H1 (cell line): ENCODE data around the gene FRMD4A. TPM values are rescaled to one million over a fixed set of nuclear protein-coding genes. Genes with fewer than 3 reads are reported as not detected.

ENCODE experiments used
- CTCF ChIA-PET: fragments of 300-600 bp; sonication (Branson Sonifier 250); formaldehyde crosslinking; loops from one replicate; lab custom pipeline; 2021; ENCODE audit not compliant: partially characterized antibody; lab: Charles Lee
- POLR2A ChIA-PET: fragments of 300-600 bp; sonication (Branson Sonifier 250); formaldehyde crosslinking; loops from one replicate; lab custom pipeline; 2021; ENCODE audit warnings: inconsistent platforms; ENCODE audit not compliant: partially characterized antibody; lab: Charles Lee
- DNase-seq, 2 experiments: peaks; one replicate each; pipeline versions ENCODE4 v3.0.0 to v3.0.0-alpha.2; 2010 to 2022; ENCODE audit warnings: low spot score in 2 of 2, low read depth in 1 of 2, mixed read lengths in 1 of 2
- FAIRE-seq: peaks from 2 replicates; lab custom pipeline; 2011; peaks lifted over from hg19 to GRCh38; lab: Jason Lieb, UNC
- H2AFZ ChIP-seq: 2 replicates; pipeline ENCODE4 v1.8.1; 2012; ENCODE audit warnings: low read length, inconsistent platforms
- H2AK5ac ChIP-seq: 2 replicates; pipeline ENCODE4 v1.6.1; 2013; ENCODE audit warnings: low read depth, low read length
- H2BK120ac ChIP-seq: replicated peaks from 2 replicates; pipeline ENCODE3; 2013; ENCODE audit warnings: low read depth, low read length, inconsistent platforms
- H2BK12ac ChIP-seq: 2 replicates; pipeline ENCODE4 v1.6.1; 2013; ENCODE audit warnings: low read depth, low read length
- H2BK15ac ChIP-seq: 2 replicates; pipeline ENCODE4 v1.6.1; 2013; ENCODE audit warnings: low read length
- H2BK20ac ChIP-seq: 2 replicates; pipeline ENCODE4 v1.6.1; 2013; ENCODE audit warnings: low read length
- H2BK5ac ChIP-seq: 2 replicates; pipeline ENCODE4 v1.6.1; 2013; ENCODE audit warnings: low read depth, low read length
- H3K14ac ChIP-seq: 2 replicates; pipeline ENCODE4 v1.6.1; 2013; ENCODE audit warnings: inconsistent platforms; ENCODE audit not compliant: insufficient read length
- H3K18ac ChIP-seq: 2 replicates; pipeline ENCODE4 v1.6.1; 2013; ENCODE audit warnings: low read length; ENCODE audit errors: extremely low read depth
- H3K23ac ChIP-seq: 2 replicates; pipeline ENCODE4 v1.6.1; 2013; ENCODE audit warnings: inconsistent platforms; ENCODE audit not compliant: insufficient read length
- H3K23me2 ChIP-seq: 2 replicates; pipeline ENCODE4 v1.6.1; 2013; ENCODE audit warnings: low read depth, low read length
- H3K27ac ChIP-seq: 2 replicates; pipeline ENCODE4 v1.6.1; 2011; ENCODE audit warnings: low read depth, low read length, inconsistent platforms
- H3K27me3 ChIP-seq, 4 experiments: replicated peaks in 1 of 4; 1 replicate in 1 of 4; 2 replicates in 3 of 4; pipeline versions ENCODE4 v1.6.1 to v1.8.1; 2011 to 2013; ENCODE audit warnings: low read length in 3 of 4, mild to moderate bottlenecking in 3 of 4, inconsistent platforms in 2 of 4, mixed read lengths in 2 of 4, moderate library complexity in 1 of 4; ENCODE audit not compliant: control insufficient read depth in 3 of 4, insufficient read depth in 3 of 4; ENCODE audit errors: extremely low read depth in 1 of 4
- H3K36me3 ChIP-seq, 4 experiments: 2 replicates each; pipeline versions ENCODE4 v1.6.1 to v1.8.1; 2011 to 2013; ENCODE audit warnings: mild to moderate bottlenecking in 4 of 4, low read length in 3 of 4, moderate library complexity in 2 of 4, control low read depth in 1 of 4, inconsistent platforms in 1 of 4; ENCODE audit not compliant: insufficient read depth in 4 of 4, control insufficient read depth in 2 of 4
- H3K4ac ChIP-seq: replicated peaks from 2 replicates; pipeline ENCODE3; 2013; ENCODE audit warnings: low read length, low read depth, mixed read lengths, inconsistent platforms; ENCODE audit not compliant: insufficient read length
- H3K4me1 ChIP-seq, 4 experiments: replicated peaks in 1 of 4; 1 replicate in 1 of 4; 2 replicates in 3 of 4; pipeline versions ENCODE4 v1.6.1 to v1.8.1; 2011 to 2013; ENCODE audit warnings: low read length in 3 of 4, inconsistent platforms in 2 of 4, mixed read lengths in 1 of 4; ENCODE audit not compliant: insufficient read depth in 4 of 4, control insufficient read depth in 3 of 4
- H3K4me2 ChIP-seq, 2 experiments: 2 replicates each; pipeline versions ENCODE4 v1.6.1 to v1.8.1; 2011 to 2013; ENCODE audit warnings: low read depth in 2 of 2, low read length in 2 of 2, control low read depth in 1 of 2, inconsistent platforms in 1 of 2, mild to moderate bottlenecking in 1 of 2; ENCODE audit not compliant: insufficient read depth in 1 of 2
- H3K4me3 ChIP-seq, 4 experiments: fragments of 200-600, 300-600 bp in 1 of 4; sonication (generic), shearing (Covaris generic), sonication (Bioruptor Twin) in 1 of 4; 2 replicates each; pipeline versions ENCODE4 v1.5.1 to v1.8.1; 2011 to 2016; ENCODE audit warnings: low read length in 4 of 4, low read depth in 3 of 4, control low read depth in 2 of 4, inconsistent platforms in 2 of 4, mild to moderate bottlenecking in 2 of 4, mixed read lengths in 1 of 4, moderate library complexity in 1 of 4; ENCODE audit not compliant: insufficient read depth in 2 of 4; ENCODE audit errors: extremely low read depth in 1 of 4
- H3K56ac ChIP-seq: replicated peaks from 2 replicates; pipeline ENCODE3; 2013; ENCODE audit warnings: low read depth, mild to moderate bottlenecking, mixed read lengths, low read length, inconsistent platforms; ENCODE audit not compliant: insufficient read length
- H3K79me1 ChIP-seq: 2 replicates; pipeline ENCODE4 v1.6.1; 2013; ENCODE audit warnings: low read depth, low read length, control low read depth
- H3K79me2 ChIP-seq, 2 experiments: 2 replicates each; pipeline versions ENCODE4 v1.6.1 to v1.8.1; 2012 to 2013; ENCODE audit warnings: low read length in 2 of 2, mild to moderate bottlenecking in 2 of 2, inconsistent platforms in 1 of 2; ENCODE audit not compliant: insufficient read depth in 2 of 2, control insufficient read depth in 1 of 2
- H3K9ac ChIP-seq, 4 experiments: replicated peaks in 1 of 4; 1 replicate in 1 of 4; 2 replicates in 3 of 4; pipeline versions ENCODE4 v1.6.1 to v1.8.1; 2011 to 2013; ENCODE audit warnings: low read depth in 3 of 4, low read length in 3 of 4, control low read depth in 2 of 4, mild to moderate bottlenecking in 2 of 4, moderate library complexity in 2 of 4, inconsistent platforms in 1 of 4; ENCODE audit errors: extremely low read depth in 1 of 4
- H3K9me3 ChIP-seq, 2 experiments: 2 replicates each; pipeline versions ENCODE4 v1.6.1 to v1.8.1; 2012 to 2013; ENCODE audit warnings: mild to moderate bottlenecking in 2 of 2, moderate library complexity in 2 of 2, control low read depth in 1 of 2, inconsistent platforms in 1 of 2, low read depth in 1 of 2, low read length in 1 of 2, mixed read lengths in 1 of 2; ENCODE audit not compliant: insufficient read depth in 2 of 2
- H4K20me1 ChIP-seq, 2 experiments: replicated peaks in 1 of 2; 2 replicates each; pipeline versions ENCODE3 to v1.8.1; 2011 to 2013; ENCODE audit warnings: inconsistent platforms in 2 of 2, low read length in 2 of 2, mild to moderate bottlenecking in 1 of 2; ENCODE audit not compliant: insufficient read depth in 2 of 2, control insufficient read depth in 1 of 2
- H4K5ac ChIP-seq: 2 replicates; pipeline ENCODE4 v1.6.1; 2013; ENCODE audit warnings: low read length, low read depth, mixed read lengths, inconsistent platforms; ENCODE audit not compliant: insufficient read length
- H4K8ac ChIP-seq: 2 replicates; pipeline ENCODE4 v1.8.0; 2013; ENCODE audit warnings: mild to moderate bottlenecking, moderate library complexity, low read length, inconsistent platforms; ENCODE audit not compliant: insufficient read depth; ENCODE audit errors: extremely low read depth
- H4K91ac ChIP-seq: replicated peaks from 2 replicates; pipeline ENCODE3; 2013; ENCODE audit warnings: low read length, mixed read lengths, inconsistent platforms; ENCODE audit not compliant: insufficient read length
- CHD1 ChIP-seq: IDR thresholded peaks from 2 replicates; pipeline ENCODE4 v1.6.1; 2012; ENCODE audit warnings: low read depth, low read length, improper control_type of control experiment
- CHD2 ChIP-seq: IDR thresholded peaks from 2 replicates; pipeline ENCODE4 v1.6.1; 2012; ENCODE audit warnings: low read length, improper control_type of control experiment
- JUND ChIP-seq: IDR thresholded peaks from 2 replicates; pipeline ENCODE4 v1.6.1; 2011; ENCODE audit warnings: mild to moderate bottlenecking, improper control_type of control experiment, low read length
- RBBP5 ChIP-seq: IDR thresholded peaks from 2 replicates; pipeline ENCODE4 v1.7.1; 2012; ENCODE audit warnings: low read depth, mild to moderate bottlenecking, inconsistent platforms, low read length, moderate library complexity, borderline replicate concordance
- SIX5 ChIP-seq: IDR thresholded peaks from 2 replicates; pipeline ENCODE4 v1.6.1; 2011; ENCODE audit warnings: mild to moderate bottlenecking, low read depth, low read length
- SP4 ChIP-seq: IDR thresholded peaks from 2 replicates; pipeline ENCODE4 v1.6.1; 2012; ENCODE audit warnings: low read length, inconsistent platforms
- YY1 ChIP-seq: IDR thresholded peaks from 2 replicates; pipeline ENCODE4 v1.6.1; 2011; ENCODE audit warnings: low read depth, mild to moderate bottlenecking, low read length
- WGBS, 2 experiments: shearing (Covaris generic) in 1 of 2; methylation state at CpG; one replicate each; pipeline versions ENCODE4 v1.1.6 to v1.1.7; 2013 to 2015; ENCODE audit warnings: low lambda C conversion rate in 2 of 2, mixed read lengths in 2 of 2, inconsistent platforms in 1 of 2, low coverage in 1 of 2, missing lambda C conversion rate in 1 of 2; ENCODE audit not compliant: insufficient replicate concordance in 2 of 2, insufficient coverage in 1 of 2, insufficient read length in 1 of 2; ENCODE audit errors: extremely low coverage in 1 of 2, missing lambda C conversion rate in 1 of 2; 5-methylcytosine and 5-hydroxymethylcytosine counted together
- polyA plus RNA-seq, 7 experiments: library from polyadenylated mRNA; depleted of rRNA in 3 of 7; stranded (reverse) in 5 of 7; unstranded in 2 of 7; fragments of >200 nt in 5 of 7; fragments of 200-250 nt in 2 of 7; gene quantifications; 1 replicate in 5 of 7; 2 replicates in 1 of 7; 4 replicates in 1 of 7; pipeline versions ENCODE4 v1.2.1 to v1.2.3, GENCODE V29; 2011 to 2013; ENCODE audit warnings: missing spikeins in 2 of 7, mixed read lengths in 2 of 7
- total RNA-seq: library from RNA; stranded (reverse); fragmentation: NEBNext Ultra II Directional; extraction: Animal tissue kit (Norgen Biotek cat#: 25700); gene quantifications from 2 replicates; pipeline ENCODE4 v1.2.1, GENCODE V29; 2021

The FRMD4A gene
- total and polyA plus RNA-seq, 2 of the 8 experiments (the other 6 are each of a cell fraction or from before 2014, with no cell fraction given): 38.6 to 39.6 TPM

- no peak overlapping the region for H2AFZ ChIP-seq
- no peaks in the 10 kb centered on the region for H3K36me3 ChIP-seq
- DNase-seq (no peak), FAIRE-seq (no peak)
- H3K4ac ChIP-seq: no peak overlapping the region
- H3K4me2 ChIP-seq: no peak overlapping the region
- no peaks in the 10 kb centered on the region for H3K4me1 ChIP-seq
- whole genome bisulfite sequencing, 2 experiments: 90% methylated on average over 2 of the region's 2 CpGs; no CpG with 5 or more reads in 1 of the 2 experiments
- no peak overlapping the region for H3K27ac ChIP-seq
- no peaks in the 10 kb centered on the region for H3K79me1 ChIP-seq
- no peak overlapping the region for H4K5ac ChIP-seq
- ChIA-PET POLR2A (no interaction called here), CTCF (interaction anchor here (0.5 to 1.5 kb wide), 3 partner anchors 9 to 967 kb away, joined by 3 to 6 read pairs (median 3); no protein-coding TSS in a partner anchor)
- H3K23ac ChIP-seq: no peak overlapping the region
- no peak overlapping the region for H2BK20ac ChIP-seq
- H2BK15ac ChIP-seq: no peak overlapping the region
- H2BK120ac ChIP-seq: no peak overlapping the region
- H3K27me3 ChIP-seq: no peaks in the 10 kb centered on the region
- H4K20me1 ChIP-seq: no peaks in the 10 kb centered on the region
- no peak overlapping the region for H2BK5ac ChIP-seq
- peaks cover 0 to 6% of the 10 kb centered on the region in 2 experiments; a peak in 1 of 4 replicates for H3K9me3 ChIP-seq
- H3K14ac ChIP-seq: no peak overlapping the region
- no peak overlapping the region for H3K18ac ChIP-seq
- no peak overlapping the region for H3K9ac ChIP-seq
- no peaks in the 10 kb centered on the region for H3K23me2 ChIP-seq
- no peak overlapping the region for H4K8ac ChIP-seq
- no peak for TF ChIP-seq CHD2
- TF ChIP-seq CHD1: no peak
- TF ChIP-seq JUND: no peak
- no peak for TF ChIP-seq SIX5
- no peak for TF ChIP-seq RBBP5
- TF ChIP-seq YY1: no peak
- no peak for TF ChIP-seq SP4
- H3K79me2 ChIP-seq: no peaks in the 10 kb centered on the region
- H2AK5ac ChIP-seq: no peak overlapping the region
- no peak overlapping the region for H3K56ac ChIP-seq
- no peak overlapping the region for H3K4me3 ChIP-seq
- no peak overlapping the region for H2BK12ac ChIP-seq
- H4K91ac ChIP-seq: no peak overlapping the region
These were observed 80.1 kb downstream of the FRMD4A start for GRCh38 chr10:14250496-14251076.
